ENCODE results near the gene TOMM34. TPM values are rescaled to one million over a fixed set of nuclear protein-coding genes. Genes with fewer than 3 reads are reported as not detected.

The TOMM34 gene
- polyA plus RNA-seq, 1 of the 3 experiments (the other 2 are of a cell fraction) = 40.5 TPM

- CTCF ChIA-PET = no interaction called here
- no peaks in the 10 kb centered on the region for H3K27me3 ChIP-seq (ENCODE audit: insufficient read depth)
Observed at GRCh38 chr20:44983093-44983674, 23.0 kb upstream of the TOMM34 start.

More at GRCh38 chr20:44983093-44983674, 23.0 kb upstream of the TOMM34 start:
- Histone ChIP-seq H2AFZ (ENCODE audit: low read depth) (no peak overlapping the region), H3K4me3 (ENCODE audit: low read depth in 2 of 2, low read length in 1 of 2) (no peak overlapping the region), H3K27ac (ENCODE audit: low read depth in 2 of 2, low read length in 1 of 2) (no peak overlapping the region), H3K9me2 (no peaks in the 10 kb centered on the region), H4K20me1 (ENCODE audit: insufficient read depth) (no peaks in the 10 kb centered on the region), H3K79me2 (ENCODE audit: insufficient read depth) (no peaks in the 10 kb centered on the region), H3K4me1 (ENCODE audit: control insufficient read depth in 1 of 2, insufficient read depth in 2 of 2, low read depth in 1 of 2, low read length in 1 of 2) (no peaks in the 10 kb centered on the region), H3K36me3 (replicated peaks in 1 of 2; ENCODE audit: control insufficient read depth in 1 of 2, insufficient read depth in 2 of 2, low read length in 1 of 2) (peaks cover 50 to 54% of the 10 kb centered on the region in 2 experiments), H3K9me3 (no peaks in the 10 kb centered on the region), H3K9ac (no peak overlapping the region), H3K4me2 (no peak overlapping the region), H3F3A (replicated peaks; ENCODE audit: insufficient read depth) (peaks cover 3% of the 10 kb centered on the region)
- DNase-seq = no peak
- TF ChIP-seq POLR2AphosphoS5 (IDR thresholded peaks at IDR 0.05; ENCODE audit: low read depth, low read length) (no peak), EP300 (IDR thresholded peaks at IDR 0.05; ENCODE audit: borderline replicate concordance in 1 of 2, low read depth in 1 of 2, low read length in 1 of 2) (no peak), USF1 (IDR thresholded peaks at IDR 0.05; ENCODE audit: borderline replicate concordance, low read depth) (no peak), ZBTB33 (IDR thresholded peaks at IDR 0.05; ENCODE audit: borderline replicate concordance, low read depth) (no peak), ELF1 (IDR thresholded peaks at IDR 0.05) (no peak), MXI1 (IDR thresholded peaks at IDR 0.05; ENCODE audit: low read depth, low read length) (no peak), FOXM1 (IDR thresholded peaks at IDR 0.05; ENCODE audit: low read depth) (no peak), SIN3A (IDR thresholded peaks at IDR 0.05; ENCODE audit: borderline replicate concordance, low read depth, low read length) (no peak), JUND (IDR thresholded peaks at IDR 0.05) (no peak), SMC3 (IDR thresholded peaks at IDR 0.05; ENCODE audit: low read depth, low read length) (no peak), IRF3 (IDR thresholded peaks at IDR 0.05; ENCODE audit: low read depth, low read length) (no peak), NFIC (IDR thresholded peaks at IDR 0.05; ENCODE audit: borderline replicate concordance) (no peak), TAF1 (IDR thresholded peaks at IDR 0.05; ENCODE audit: borderline replicate concordance, low read depth, low read length) (no peak), FOXJ3 (CRISPR knock-in tag; IDR thresholded peaks at IDR 0.05) (no peak), NRF1 (IDR thresholded peaks at IDR 0.05; ENCODE audit: low read depth, low read length) (no peak)
- TF ChIP-seq, protein P1, sequence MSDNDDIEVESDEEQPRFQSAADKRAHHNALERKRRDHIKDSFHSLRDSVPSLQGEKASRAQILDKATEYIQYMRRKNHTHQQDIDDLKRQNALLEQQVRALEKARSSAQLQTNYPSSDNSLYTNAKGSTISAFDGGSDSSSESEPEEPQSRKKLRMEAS (IDR thresholded peaks at IDR 0.05; ENCODE audit: low read depth) = no peak
- TF ChIP-seq, protein P2, sequence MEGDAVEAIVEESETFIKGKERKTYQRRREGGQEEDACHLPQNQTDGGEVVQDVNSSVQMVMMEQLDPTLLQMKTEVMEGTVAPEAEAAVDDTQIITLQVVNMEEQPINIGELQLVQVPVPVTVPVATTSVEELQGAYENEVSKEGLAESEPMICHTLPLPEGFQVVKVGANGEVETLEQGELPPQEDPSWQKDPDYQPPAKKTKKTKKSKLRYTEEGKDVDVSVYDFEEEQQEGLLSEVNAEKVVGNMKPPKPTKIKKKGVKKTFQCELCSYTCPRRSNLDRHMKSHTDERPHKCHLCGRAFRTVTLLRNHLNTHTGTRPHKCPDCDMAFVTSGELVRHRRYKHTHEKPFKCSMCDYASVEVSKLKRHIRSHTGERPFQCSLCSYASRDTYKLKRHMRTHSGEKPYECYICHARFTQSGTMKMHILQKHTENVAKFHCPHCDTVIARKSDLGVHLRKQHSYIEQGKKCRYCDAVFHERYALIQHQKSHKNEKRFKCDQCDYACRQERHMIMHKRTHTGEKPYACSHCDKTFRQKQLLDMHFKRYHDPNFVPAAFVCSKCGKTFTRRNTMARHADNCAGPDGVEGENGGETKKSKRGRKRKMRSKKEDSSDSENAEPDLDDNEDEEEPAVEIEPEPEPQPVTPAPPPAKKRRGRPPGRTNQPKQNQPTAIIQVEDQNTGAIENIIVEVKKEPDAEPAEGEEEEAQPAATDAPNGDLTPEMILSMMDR (IDR thresholded peaks at IDR 0.05) = no peak
- POLR2A ChIA-PET = no interaction called here
- WGBS (ENCODE audit: low lambda C conversion rate) = 94% methylated on average over 7 of the region's 7 CpGs

Data from SK-N-SH (cell line).